PFSK-1 (cell line): ENCODE measurements around the gene MSANTD1.

ENCODE experiments used
- FOXP2 ChIP-seq: optimal IDR thresholded peaks from 2 replicates; pipeline ENCODE3; 2011; ENCODE audit warnings: borderline replicate concordance, control low read depth, inconsistent platforms; ENCODE audit not compliant: insufficient read depth; ENCODE audit errors: extremely low read length, extremely low read depth
- POLR2AphosphoS5 ChIP-seq: IDR thresholded peaks from 2 replicates; pipeline ENCODE4 v1.6.1; 2012; ENCODE audit warnings: low read depth, mild to moderate bottlenecking, control low read depth, low read length, moderate library complexity
- REST ChIP-seq, 2 experiments: IDR thresholded peaks; 2 replicates each; pipeline versions ENCODE4 v1.6.1 to v1.8.0; 2011 to 2012; ENCODE audit warnings: low read depth in 2 of 2, low read length in 2 of 2, control low read depth in 1 of 2, inconsistent platforms in 1 of 2, mild to moderate bottlenecking in 1 of 2, moderate library complexity in 1 of 2; ENCODE audit not compliant: insufficient read depth in 1 of 2
- SIN3A ChIP-seq: IDR thresholded peaks from 2 replicates; pipeline ENCODE4 v1.6.1; 2012; ENCODE audit warnings: mild to moderate bottlenecking, low read length, moderate library complexity, borderline replicate concordance; ENCODE audit not compliant: insufficient read depth
- TAF1 ChIP-seq: IDR thresholded peaks from 2 replicates; pipeline ENCODE4 v1.6.1; 2012; ENCODE audit warnings: low read length, control low read depth, borderline replicate concordance; ENCODE audit not compliant: insufficient read depth

- TF ChIP-seq POLR2AphosphoS5 (no peak), TAF1 (no peak), REST (IDR thresholded peaks at IDR 0.05; ENCODE audit: insufficient read depth in 1 of 2, low read depth in 2 of 2, low read length in 2 of 2) (no peak), SIN3A (no peak), FOXP2 (no peak)
Observed at GRCh38 chr4:3236326-3236878, 12.6 kb upstream of the MSANTD1 start.
